GM21529 (cell line): ENCODE measurements around the gene SLC16A6.
"Not testable (repeated sequence)": the region's sequence is repeated elsewhere in the genome, so short reads cannot be mapped to it uniquely, and the experiment has no call there.

ENCODE experiments used
- ATAC-seq: cut with Tn5 transposase; IDR thresholded peaks from one replicate; pipeline ENCODE4 v1.9.1; 2021; ENCODE audit not compliant: unreplicated experiment

SLC16A6 gene

GRCh38 chr17:68221786-68222185 is 69.1 kb downstream of the SLC16A6 start:
- ATAC-seq: no peak

DNA sequence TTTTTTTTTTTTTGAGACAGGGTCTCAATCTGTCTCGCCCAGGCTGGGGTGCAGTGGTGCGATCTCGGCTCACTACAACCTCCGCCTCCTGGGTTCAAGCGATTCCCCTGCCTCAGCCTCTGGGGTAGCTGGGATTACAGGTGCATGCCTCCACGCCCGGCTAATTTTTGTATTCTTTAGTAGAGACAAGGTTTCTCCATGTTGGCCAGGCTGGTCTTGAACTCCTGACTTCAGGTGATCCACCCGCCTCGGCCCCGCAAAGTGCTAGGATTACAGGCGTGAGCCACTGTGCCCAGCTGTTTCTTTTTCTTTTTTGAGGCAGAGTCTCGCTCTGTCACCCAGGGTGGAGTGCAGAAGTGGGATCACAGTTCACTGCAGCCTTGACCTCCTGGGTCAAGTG is 70.1 kb downstream of the SLC16A6 start:
- ATAC-seq: not testable (repeated sequence)

- not testable (repeated sequence) for ATAC-seq
These were observed 70.7 kb downstream of the SLC16A6 start for GRCh38 chr17:68220186-68220585.

DNA sequence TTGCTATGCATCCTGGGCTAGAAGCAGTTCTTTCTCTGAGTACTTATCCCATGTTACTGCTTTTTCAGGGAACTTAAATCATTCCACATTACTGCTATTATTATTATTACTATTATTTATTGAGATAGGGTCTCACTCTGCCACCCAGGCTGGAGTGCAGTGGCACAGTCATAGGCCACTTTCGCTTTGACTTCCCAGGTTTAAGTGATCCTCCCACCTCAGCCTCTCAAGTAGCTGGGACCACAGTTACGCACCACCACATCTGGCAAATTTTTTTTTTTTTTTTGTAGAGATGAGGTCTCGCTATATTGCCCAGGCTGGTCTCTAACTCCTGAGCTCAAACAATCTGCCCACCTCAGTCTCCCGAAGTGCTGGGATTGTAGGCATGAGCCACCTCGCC is 71.5 kb downstream of the SLC16A6 start:
- not testable (repeated sequence) for ATAC-seq
